GM12875 (cell line): ENCODE measurements around the gene RAB17.

Experiments used
- H3K4me3 ChIP-seq: one replicate; pipeline ENCODE4 v1.5.1; 2011; ENCODE audit warnings: low read depth, low read length, control low read depth
- CTCF ChIP-seq: IDR thresholded peaks from 2 replicates; pipeline ENCODE4 v1.5.1; 2011; ENCODE audit warnings: low read depth, mild to moderate bottlenecking, control low read depth, inconsistent platforms, low read length, moderate library complexity, borderline replicate concordance; ENCODE audit not compliant: insufficient read depth

Gene RAB17

GRCh38 chr2:237590272-237591140, at the start of gene RAB17:
Gene RAB17 (minus strand): TSS chr2:237590734. CDS start chr2:237586154, 4,580 bp downstream.
- H3K4me3 ChIP-seq: no peak within 1 kb of the TSS
- no peak for TF ChIP-seq CTCF

- no peak for TF ChIP-seq CTCF
- no peak overlapping the region for H3K4me3 ChIP-seq
These were observed 49.3 kb upstream of the RAB17 start for GRCh38 chr2:237639836-237640220.

GRCh38 chr2:237639052-237639835, 48.7 kb upstream of the RAB17 start:
- H3K4me3 ChIP-seq: no peak overlapping the region
- TF ChIP-seq CTCF: no peak

- no peak for TF ChIP-seq CTCF
These were observed 47.6 kb upstream of the RAB17 start for GRCh38 chr2:237638176-237638575.

GRCh38 chr2:237637429-237638135, 47.0 kb upstream of the RAB17 start:
- TF ChIP-seq CTCF: no peak
- no peak overlapping the region for H3K4me3 ChIP-seq

More at GRCh38 chr2:237638176-237638575, 47.6 kb upstream of the RAB17 start:
- H3K4me3 ChIP-seq: no peak overlapping the region

- no peak overlapping the region for H3K4me3 ChIP-seq
- TF ChIP-seq CTCF: no peak
These were observed 46.0 kb upstream of the RAB17 start for GRCh38 chr2:237636578-237636977.
